Gastroesophageal sphincter (tissue), 3 donors: ENCODE measurements around the gene TIMM17B.
"Not testable (repeated sequence)": the region's sequence is repeated elsewhere in the genome, so short reads cannot be mapped to it uniquely, and the experiment has no call there.

ENCODE experiments used
- CTCF ChIP-seq, 4 experiments: fragments of 200-600 bp in 2 of 4; fragments of 450-650 bp in 2 of 4; sonication (generic) in 1 of 4; IDR thresholded peaks; one replicate each; pipeline ENCODE4 v1.5.1; 2017 to 2019; ENCODE audit warnings: antibody characterized with exemption in 4 of 4, mild to moderate bottlenecking in 2 of 4, moderate library complexity in 2 of 4
- EP300 ChIP-seq: sonication (generic); formaldehyde crosslinking; IDR thresholded peaks from one replicate; pipeline ENCODE4 v1.6.1; 2017; ENCODE audit warnings: antibody characterized with exemption, mild to moderate bottlenecking
- POLR2A ChIP-seq, 2 donors: fragments of 450-650 bp; IDR thresholded peaks; one replicate each; pipeline ENCODE4 v1.6.1; 2017; ENCODE audit warnings: antibody characterized with exemption in 2 of 2, mild to moderate bottlenecking in 2 of 2, moderate library complexity in 1 of 2

DNA sequence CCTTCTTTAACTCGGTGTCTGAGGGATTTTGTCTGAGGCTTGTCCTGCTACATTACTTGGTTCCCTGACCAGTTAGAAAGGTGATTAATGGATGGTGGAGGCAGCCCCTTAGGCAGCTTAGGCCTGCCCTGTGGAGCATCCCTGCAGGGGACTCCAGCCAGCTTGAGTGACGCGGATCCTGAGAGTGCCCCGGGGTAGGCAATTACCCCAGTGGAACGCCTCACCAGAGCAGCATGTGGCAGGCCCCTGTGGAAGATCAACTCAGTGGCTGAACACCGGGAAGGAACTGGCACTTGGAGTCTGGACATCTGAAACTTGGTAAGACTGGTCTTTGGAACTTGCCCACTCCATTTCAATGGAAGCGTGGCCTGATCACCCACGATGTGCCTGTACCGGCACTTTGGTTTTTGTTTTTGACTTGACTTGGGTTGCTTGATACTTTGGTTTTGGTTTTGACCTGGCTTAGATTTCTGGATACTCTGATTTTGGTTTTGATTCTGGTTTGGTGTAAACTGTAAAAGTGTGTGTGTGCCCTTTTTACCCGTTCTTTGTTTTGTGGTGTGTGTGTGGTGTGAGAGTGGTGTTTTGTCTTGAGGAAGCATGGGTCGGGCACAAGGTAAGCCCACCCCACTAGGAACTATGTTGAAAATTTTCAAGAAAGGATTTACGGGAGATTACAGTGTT is 43.3 kb downstream of the TIMM17B start:
- TF ChIP-seq CTCF (IDR thresholded peaks at IDR 0.05); EP300; POLR2A (IDR thresholded peaks at IDR 0.05): not testable (repeated sequence)
